Endodermal cell (in vitro differentiated cells): ENCODE data around the gene CRTC1. TPM values are rescaled to one million over a fixed set of nuclear protein-coding genes. Genes with fewer than 3 reads are reported as not detected.
A peak's percentile ranks its signal among the peaks of the same experiment; 100 is the strongest.

Source experiments
- DNase-seq: peaks from one replicate; pipeline ENCODE4 v3.0.0-alpha.2; 2017
- H3K27ac ChIP-seq: 2 replicates; pipeline ENCODE4 v1.5.1; 2013; ENCODE audit warnings: mild to moderate bottlenecking, low read depth, low read length, moderate library complexity
- H3K27me3 ChIP-seq: 2 replicates; pipeline ENCODE4 v1.6.1; 2013; ENCODE audit warnings: mild to moderate bottlenecking, low read length, moderate library complexity; ENCODE audit not compliant: insufficient read depth, control insufficient read depth, poor library complexity, severe bottlenecking
- H3K36me3 ChIP-seq: 2 replicates; pipeline ENCODE4 v1.7.0; 2013; ENCODE audit warnings: mild to moderate bottlenecking, low read length, moderate library complexity; ENCODE audit not compliant: control insufficient read depth, insufficient read depth
- H3K4me1 ChIP-seq: one replicate; pipeline ENCODE4 v1.7.0; 2013; ENCODE audit warnings: low read length; ENCODE audit not compliant: control insufficient read depth, insufficient read depth
- H3K4me3 ChIP-seq: 2 replicates; pipeline ENCODE4 v1.5.1; 2013; ENCODE audit warnings: mild to moderate bottlenecking, low read length, moderate library complexity
- H3K9ac ChIP-seq: 2 replicates; pipeline ENCODE4 v1.6.1; 2013; ENCODE audit warnings: mild to moderate bottlenecking, low read length, moderate library complexity; ENCODE audit not compliant: poor library complexity, severe bottlenecking; ENCODE audit errors: extremely low read depth
- H3K9me3 ChIP-seq: 2 replicates; pipeline ENCODE4 v1.6.1; 2013; ENCODE audit warnings: mild to moderate bottlenecking, low read length, moderate library complexity; ENCODE audit not compliant: control insufficient read depth
- H3K27ac Mint-ChIP-seq: 2 replicates; pipeline ENCODE4 v1.8.0; 2020; ENCODE audit warnings: mixed read lengths
- H3K27me3 Mint-ChIP-seq: 2 replicates; pipeline ENCODE4 v1.8.0; 2021; ENCODE audit warnings: mild to moderate bottlenecking, mixed read lengths; ENCODE audit not compliant: insufficient read depth
- H3K36me3 Mint-ChIP-seq: 2 replicates; pipeline ENCODE4 v1.8.0; 2020; ENCODE audit warnings: low read depth, mixed read lengths
- H3K4me1 Mint-ChIP-seq: 2 replicates; pipeline ENCODE4 v1.8.0; 2020; ENCODE audit warnings: mixed read lengths
- H3K4me3 Mint-ChIP-seq: 2 replicates; pipeline ENCODE4 v1.8.0; 2020; ENCODE audit warnings: mild to moderate bottlenecking, moderate library complexity, mixed read lengths
- H3K9me3 Mint-ChIP-seq: 2 replicates; pipeline ENCODE4 v1.8.0; 2020; ENCODE audit warnings: mild to moderate bottlenecking, mixed read lengths
- CTCF ChIP-seq: fragments of 200-600 bp; sonication (generic); conservative IDR thresholded peaks from 2 replicates; pipeline ENCODE4 v1.5.0; 2021; ENCODE audit warnings: antibody characterized with exemption, mild to moderate bottlenecking
- WGBS, 2 experiments: methylation state at CpG; one replicate each; pipeline versions ENCODE4 v1.1.5 to v1.1.7; 2013; ENCODE audit warnings: missing lambda C conversion rate in 2 of 2, mixed read lengths in 1 of 2; ENCODE audit not compliant: insufficient coverage in 1 of 2, insufficient read length in 1 of 2; 5-methylcytosine and 5-hydroxymethylcytosine counted together
- total RNA-seq, 2 donors: library from RNA; stranded (reverse); fragmentation: NEBNext Ultra II Directional in 1 of 2; extraction: Animal tissue kit (Norgen Biotek cat#: 25700) in 1 of 2; gene quantifications; 2 replicates in 1 of 2; 3 replicates in 1 of 2; pipeline ENCODE4 v1.2.1, GENCODE V29; 2021

The CRTC1 gene
- total RNA-seq, 2 donors from 2014 or later: 26.6 to 29.7 TPM

- Histone ChIP-seq H3K36me3 (no peaks in the 10 kb centered on the region), H3K4me3 (no peak overlapping the region), H3K27ac (no peak overlapping the region), H3K4me1 (no peaks in the 10 kb centered on the region), H3K27me3 (peaks cover 15% of the 10 kb centered on the region), H3K9me3 (no peaks in the 10 kb centered on the region), H3K9ac (no peak overlapping the region)
- TF ChIP-seq CTCF: no peak
- peaks cover 26% of the 10 kb centered on the region for H3K27me3 Mint-ChIP-seq
- no peaks in the 10 kb centered on the region for H3K9me3 Mint-ChIP-seq
- peaks cover 4% of the 10 kb centered on the region for H3K4me1 Mint-ChIP-seq
- H3K4me3 Mint-ChIP-seq: peak overlapping the region; percentile 74
- DNase-seq: no peak
- no peaks in the 10 kb centered on the region for H3K36me3 Mint-ChIP-seq
- H3K27ac Mint-ChIP-seq: peak overlapping the region; percentile 84
- WGBS, 2 experiments: 16 to 28% methylated on average over 2 to 5 of the region's 6 CpGs
Observed at GRCh38 chr19:18635831-18636182, 47.7 kb upstream of the CRTC1 start.

GRCh38 chr19:18636183-18636968 is 47.1 kb upstream of the CRTC1 start:
- H3K27ac Mint-ChIP-seq: peak overlapping the region; percentile 84
- H3K27ac ChIP-seq: no peak overlapping the region
- H3K9me3 Mint-ChIP-seq: no peaks in the 10 kb centered on the region
- peaks cover 26% of the 10 kb centered on the region for H3K27me3 Mint-ChIP-seq
- no peak for TF ChIP-seq CTCF
- H3K9me3 ChIP-seq: no peaks in the 10 kb centered on the region
- H3K4me3 ChIP-seq: peak overlapping the region; percentile 86
- no peaks in the 10 kb centered on the region for H3K36me3 Mint-ChIP-seq
- peaks cover 15% of the 10 kb centered on the region for H3K27me3 ChIP-seq
- no peaks in the 10 kb centered on the region for H3K36me3 ChIP-seq
- H3K9ac ChIP-seq: no peak overlapping the region
- no peaks in the 10 kb centered on the region for H3K4me1 ChIP-seq
- peaks cover 4% of the 10 kb centered on the region for H3K4me1 Mint-ChIP-seq
- DNase-seq: peak; percentile 100
- 1 to 3% methylated on average over 10 to 40 of the region's 44 CpGs for WGBS, 2 experiments
- peak overlapping the region; percentile 74 for H3K4me3 Mint-ChIP-seq

GRCh38 chr19:18636969-18637629 is 46.4 kb upstream of the CRTC1 start, which contains the start of gene KLHL26:
TSS of gene KLHL26 (plus strand) at chr19:18637028. CDS start at chr19:18637055, 27 bp downstream.
- TF ChIP-seq CTCF: no peak
- Mint-ChIP-seq H3K36me3 (no peaks in the 10 kb centered on the region), H3K27me3 (peaks cover 26% of the 10 kb centered on the region), H3K9me3 (no peaks in the 10 kb centered on the region), H3K4me3 (peak within 1 kb of the TSS; percentile 74), H3K4me1 (peaks cover 4% of the 10 kb centered on the region), H3K27ac (peak within 1 kb of the TSS; percentile 84)
- H3K4me1 ChIP-seq: no peaks in the 10 kb centered on the region
- H3K27me3 ChIP-seq: peaks cover 15% of the 10 kb centered on the region
- no peak for DNase-seq
- WGBS, 2 experiments: 3 to 4% methylated on average over 25 to 47 of the region's 47 CpGs
- no peak within 1 kb of the TSS for H3K27ac ChIP-seq
- no peaks in the 10 kb centered on the region for H3K36me3 ChIP-seq
- H3K9ac ChIP-seq: peak within 1 kb of the TSS; percentile 53
- peak within 1 kb of the TSS; percentile 86 for H3K4me3 ChIP-seq
- H3K9me3 ChIP-seq: no peaks in the 10 kb centered on the region
